Measurements from ENCODE around the gene SORBS1. TPM values are rescaled to one million over a fixed set of nuclear protein-coding genes. Genes with fewer than 3 reads are reported as not detected.

SORBS1 gene
- total and polyA plus RNA-seq, 2 of the 13 experiments (the other 11 are each of a cell fraction or from before 2014, with no cell fraction given) = 16.8 to 39.8 TPM

DNA sequence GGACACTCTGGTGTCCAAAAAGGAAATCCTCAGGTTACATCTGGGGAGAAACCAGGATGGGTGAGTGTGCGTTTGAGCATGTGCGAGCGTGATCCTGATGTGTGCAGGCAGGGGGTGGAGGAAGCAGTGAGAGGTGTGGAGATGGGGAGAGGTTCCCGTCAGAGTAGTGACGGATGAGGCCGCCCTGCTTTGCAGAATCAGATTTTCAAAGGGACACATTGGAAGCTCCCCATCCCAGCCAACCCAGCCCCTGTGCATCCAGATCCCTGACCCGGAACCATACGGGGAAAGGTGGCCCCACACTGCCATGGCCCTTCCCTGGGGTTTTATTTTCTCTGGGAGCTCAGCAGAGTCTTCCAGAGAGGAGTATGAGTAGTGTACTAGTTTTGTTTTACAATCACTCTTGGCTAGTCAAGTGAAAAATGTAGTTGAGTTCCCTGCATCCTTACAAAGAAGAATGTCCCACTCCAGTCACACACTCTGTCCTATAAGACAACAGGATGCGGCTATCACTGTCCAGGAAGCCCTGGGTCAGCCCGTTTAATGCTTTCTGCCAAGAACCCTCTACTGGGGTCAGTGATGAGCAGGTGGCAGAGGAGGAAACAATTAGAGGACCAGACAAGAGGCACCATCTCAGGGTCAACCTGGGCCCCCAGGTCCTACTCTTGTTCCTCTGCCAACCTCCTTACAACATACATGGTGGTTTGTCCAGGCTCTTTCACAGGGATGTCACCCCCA, 223.6 kb downstream of the SORBS1 start:
- DNase-seq (ENCODE audit: low spot score) = no peak
- WGBS (ENCODE audit: low lambda C conversion rate) = over 99% methylated on average over 9 of the region's 10 CpGs
- H3K27me3 ChIP-seq (ENCODE audit: control insufficient read depth in 1 of 2, insufficient read depth in 2 of 2, low read length in 2 of 2) = no peaks in the 10 kb centered on the region
- in situ Hi-C loops (cut with HindIII; ENCODE audit: extremely low pct_ligation_motif_present, low pct_unique_long_range_greater_than_20kb) (no loop called here), intact Hi-C loops (cut with micrococcal nuclease; ENCODE audit: unreplicated experiment) (loop anchor here (2.0 kb wide), 1 partner anchor 25 kb away; no protein-coding TSS in a partner anchor)
- H3K79me2 ChIP-seq (ENCODE audit: insufficient read depth, low read length) = no peaks in the 10 kb centered on the region
- POLR2A ChIA-PET = no interaction called here
- H3K36me3 ChIP-seq (replicated peaks in 1 of 2; ENCODE audit: control insufficient read depth in 1 of 2, insufficient read depth in 2 of 2, low read length in 2 of 2) = peaks cover 7 to 23% of the 10 kb centered on the region in 2 experiments; a peak in 4 of 5 replicates
- H2AFZ ChIP-seq (ENCODE audit: low read length) = no peak overlapping the region
- H3K4me3 ChIP-seq (replicated peaks in 1 of 3; ENCODE audit: insufficient read depth in 1 of 3, low read depth in 2 of 3, low read length in 3 of 3) = no peak overlapping the region
- TF ChIP-seq FLYWCH1 (CRISPR knock-in tag; IDR thresholded peaks at IDR 0.05) (no peak), DDIT3 (CRISPR knock-in tag; IDR thresholded peaks at IDR 0.05) (no peak), ZFP62 (CRISPR knock-in tag; IDR thresholded peaks at IDR 0.05) (no peak), ZNF441 (CRISPR knock-in tag; IDR thresholded peaks at IDR 0.05; ENCODE audit: borderline replicate concordance) (no peak), ZNF30 (CRISPR knock-in tag; IDR thresholded peaks at IDR 0.05) (no peak), PHF5A (CRISPR knock-in tag; IDR thresholded peaks at IDR 0.05; ENCODE audit: low read depth, unreplicated experiment) (no peak), RFXANK (CRISPR knock-in tag; IDR thresholded peaks at IDR 0.05) (no peak), JUN (CRISPR knock-in tag; IDR thresholded peaks at IDR 0.05) (no peak), CERS6 (CRISPR knock-in tag; IDR thresholded peaks at IDR 0.05) (no peak), ZNF24 (IDR thresholded peaks at IDR 0.05) (no peak), ZNF556 (CRISPR knock-in tag; IDR thresholded peaks at IDR 0.05; ENCODE audit: borderline replicate concordance) (no peak), ZNF577 (CRISPR knock-in tag; IDR thresholded peaks at IDR 0.05; ENCODE audit: borderline replicate concordance, low read depth) (no peak), ZBTB2 (CRISPR knock-in tag; IDR thresholded peaks at IDR 0.05; ENCODE audit: low read depth) (no peak), ZFP36L1 (CRISPR knock-in tag; IDR thresholded peaks at IDR 0.05) (no peak), NPAS2 (CRISPR knock-in tag; IDR thresholded peaks at IDR 0.05; ENCODE audit: borderline replicate concordance) (no peak)
- TF ChIP-seq, protein P1, sequence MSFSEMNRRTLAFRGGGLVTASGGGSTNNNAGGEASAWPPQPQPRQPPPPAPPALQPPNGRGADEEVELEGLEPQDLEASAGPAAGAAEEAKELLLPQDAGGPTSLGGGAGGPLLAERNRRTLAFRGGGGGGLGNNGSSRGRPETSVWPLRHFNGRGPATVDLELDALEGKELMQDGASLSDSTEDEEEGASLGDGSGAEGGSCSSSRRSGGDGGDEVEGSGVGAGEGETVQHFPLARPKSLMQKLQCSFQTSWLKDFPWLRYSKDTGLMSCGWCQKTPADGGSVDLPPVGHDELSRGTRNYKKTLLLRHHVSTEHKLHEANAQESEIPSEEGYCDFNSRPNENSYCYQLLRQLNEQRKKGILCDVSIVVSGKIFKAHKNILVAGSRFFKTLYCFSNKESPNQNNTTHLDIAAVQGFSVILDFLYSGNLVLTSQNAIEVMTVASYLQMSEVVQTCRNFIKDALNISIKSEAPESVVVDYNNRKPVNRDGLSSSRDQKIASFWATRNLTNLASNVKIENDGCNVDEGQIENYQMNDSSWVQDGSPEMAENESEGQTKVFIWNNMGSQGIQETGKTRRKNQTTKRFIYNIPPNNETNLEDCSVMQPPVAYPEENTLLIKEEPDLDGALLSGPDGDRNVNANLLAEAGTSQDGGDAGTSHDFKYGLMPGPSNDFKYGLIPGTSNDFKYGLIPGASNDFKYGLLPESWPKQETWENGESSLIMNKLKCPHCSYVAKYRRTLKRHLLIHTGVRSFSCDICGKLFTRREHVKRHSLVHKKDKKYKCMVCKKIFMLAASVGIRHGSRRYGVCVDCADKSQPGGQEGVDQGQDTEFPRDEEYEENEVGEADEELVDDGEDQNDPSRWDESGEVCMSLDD (CRISPR knock-in tag; IDR thresholded peaks at IDR 0.05; ENCODE audit: borderline replicate concordance) = no peak
- CTCF ChIA-PET (ENCODE audit: low intra/inter-chr PET ratio, low total read pairs) = interaction anchor here (2.7 kb wide), 1 partner anchor 26 kb away, joined by 9 read pairs; no protein-coding TSS in a partner anchor
- H3K9me3 ChIP-seq (ENCODE audit: low read length) = no peaks in the 10 kb centered on the region
- no peak for FAIRE-seq
- ATAC-seq = no peak
- no peak overlapping the region for H3K9ac ChIP-seq (ENCODE audit: insufficient read depth, low read depth, low read length)
- no peaks in the 10 kb centered on the region for H4K20me1 ChIP-seq (ENCODE audit: insufficient read depth, low read length)
- H3K4me2 ChIP-seq (ENCODE audit: low read depth, low read length) = no peak overlapping the region
- BruUV-seq (replicated peaks) = no TSS peak
- peaks cover 73% of the 10 kb centered on the region for H3K4me1 ChIP-seq (ENCODE audit: insufficient read depth, low read length)
- H3K27ac ChIP-seq (ENCODE audit: extremely low read length, insufficient read depth, low read length) = no peak overlapping the region
